Measurements from ENCODE around the gene MYO1H.

DNA sequence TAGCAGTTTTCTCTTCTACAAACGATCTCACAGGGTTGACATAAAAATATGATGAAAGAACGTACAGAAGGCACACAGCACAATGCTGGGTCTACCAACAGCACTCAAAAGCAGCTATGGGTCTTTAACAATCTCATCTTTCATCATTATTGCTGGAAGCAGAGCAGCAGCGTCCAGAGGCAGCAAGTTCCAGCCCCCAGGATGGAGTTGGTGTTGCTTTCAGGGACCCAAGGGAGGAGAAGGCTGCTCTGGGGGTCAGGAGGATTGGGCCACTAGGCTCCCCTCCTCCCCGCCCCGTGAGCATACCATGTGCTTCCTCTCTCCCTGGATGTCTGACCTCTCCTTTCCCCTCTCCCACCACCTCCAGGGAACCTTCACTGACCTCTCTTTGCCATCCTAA lies 116.1 kb downstream of the MYO1H start:
- TF ChIP-seq, protein P1, sequence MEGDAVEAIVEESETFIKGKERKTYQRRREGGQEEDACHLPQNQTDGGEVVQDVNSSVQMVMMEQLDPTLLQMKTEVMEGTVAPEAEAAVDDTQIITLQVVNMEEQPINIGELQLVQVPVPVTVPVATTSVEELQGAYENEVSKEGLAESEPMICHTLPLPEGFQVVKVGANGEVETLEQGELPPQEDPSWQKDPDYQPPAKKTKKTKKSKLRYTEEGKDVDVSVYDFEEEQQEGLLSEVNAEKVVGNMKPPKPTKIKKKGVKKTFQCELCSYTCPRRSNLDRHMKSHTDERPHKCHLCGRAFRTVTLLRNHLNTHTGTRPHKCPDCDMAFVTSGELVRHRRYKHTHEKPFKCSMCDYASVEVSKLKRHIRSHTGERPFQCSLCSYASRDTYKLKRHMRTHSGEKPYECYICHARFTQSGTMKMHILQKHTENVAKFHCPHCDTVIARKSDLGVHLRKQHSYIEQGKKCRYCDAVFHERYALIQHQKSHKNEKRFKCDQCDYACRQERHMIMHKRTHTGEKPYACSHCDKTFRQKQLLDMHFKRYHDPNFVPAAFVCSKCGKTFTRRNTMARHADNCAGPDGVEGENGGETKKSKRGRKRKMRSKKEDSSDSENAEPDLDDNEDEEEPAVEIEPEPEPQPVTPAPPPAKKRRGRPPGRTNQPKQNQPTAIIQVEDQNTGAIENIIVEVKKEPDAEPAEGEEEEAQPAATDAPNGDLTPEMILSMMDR (IDR thresholded peaks at IDR 0.05), result no peak
- TF ChIP-seq POLR2A (IDR thresholded peaks at IDR 0.05), result no peak

All from uterus (tissue), 2 donors.